Measurements from ENCODE around the gene LYG1.

The LYG1 gene

DNA sequence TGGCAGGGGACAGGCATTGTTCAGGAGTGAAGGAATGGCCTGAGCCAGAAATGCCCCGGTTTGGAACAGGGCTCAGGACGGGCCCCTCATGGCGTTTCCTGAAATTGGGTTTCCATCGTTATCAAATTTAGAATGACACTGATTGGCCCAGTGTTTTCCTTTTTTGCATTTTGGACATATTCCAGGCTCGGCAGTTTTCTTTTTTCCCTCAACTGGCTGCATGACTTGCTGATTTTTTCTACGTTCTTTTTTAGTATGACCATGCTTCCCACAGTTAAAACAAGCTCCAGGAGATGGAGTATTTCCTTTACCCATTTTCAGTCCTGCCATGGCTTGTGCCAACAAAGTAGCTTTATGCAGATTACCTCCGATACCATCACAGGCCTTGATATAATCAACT, 25.1 kb downstream of the LYG1 start:
- no peak for DNase-seq (ENCODE audit: low spot score)

DNA sequence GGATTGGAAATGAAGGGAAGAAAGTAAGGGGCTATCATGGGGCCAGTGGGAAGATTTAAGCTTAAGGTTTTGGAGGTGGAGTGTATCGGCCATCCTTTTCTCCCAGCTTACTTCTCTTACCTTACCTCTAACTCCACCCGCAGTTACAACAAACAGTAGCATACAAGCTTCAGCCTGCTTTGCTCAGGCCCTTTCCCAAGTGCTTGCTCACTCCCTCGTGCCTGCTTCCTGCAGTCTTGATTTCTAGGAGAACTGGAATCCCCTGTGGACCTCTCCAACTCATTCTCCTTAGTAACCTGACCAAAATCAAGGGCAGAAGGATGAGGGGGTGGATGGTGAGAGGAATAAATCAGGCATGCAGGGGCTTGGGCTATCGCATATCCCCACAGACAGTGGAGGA, 39.8 kb downstream of the LYG1 start:
- no peak for DNase-seq (ENCODE audit: low spot score)

DNA sequence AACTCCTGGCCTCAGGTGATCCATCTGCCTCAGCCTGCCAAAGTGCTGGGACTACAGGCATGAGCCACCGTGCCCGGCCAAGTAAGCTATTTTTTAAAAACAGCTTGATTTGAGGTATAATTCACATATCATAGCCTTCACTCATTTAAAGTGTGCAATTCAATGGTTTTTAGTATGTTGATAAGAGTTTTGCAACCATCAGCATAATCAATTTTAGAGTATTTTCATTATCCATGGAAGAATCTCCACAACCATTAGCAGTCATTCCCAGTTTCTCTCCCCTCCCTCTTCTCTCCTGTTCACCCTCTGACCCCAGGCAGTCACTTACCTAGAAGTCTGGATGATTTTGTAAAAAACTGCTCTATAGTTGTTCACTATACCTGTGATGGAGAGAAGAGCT, 40.8 kb downstream of the LYG1 start:
- no peak for DNase-seq (ENCODE audit: low spot score)

DNA sequence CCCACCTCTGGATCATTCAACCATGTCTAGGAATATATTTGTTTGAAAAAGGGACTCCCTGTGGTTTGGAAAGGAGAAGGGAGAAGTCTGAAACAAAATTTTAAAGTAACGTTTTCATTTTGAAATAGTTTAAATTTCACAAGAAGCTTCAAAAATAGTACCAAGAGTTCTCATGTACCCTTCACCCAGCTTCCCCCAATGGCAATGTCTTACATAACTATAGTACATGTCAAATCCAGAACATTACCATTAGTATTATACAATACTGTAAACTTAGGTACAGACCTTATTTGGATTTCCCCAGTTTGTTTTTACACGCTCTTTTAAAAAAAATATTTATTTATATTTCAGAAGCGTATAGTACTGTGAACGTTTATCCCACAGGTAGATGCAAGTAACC, 41.5 kb downstream of the LYG1 start:
- no peak for DNase-seq (ENCODE audit: low spot score)

DNA sequence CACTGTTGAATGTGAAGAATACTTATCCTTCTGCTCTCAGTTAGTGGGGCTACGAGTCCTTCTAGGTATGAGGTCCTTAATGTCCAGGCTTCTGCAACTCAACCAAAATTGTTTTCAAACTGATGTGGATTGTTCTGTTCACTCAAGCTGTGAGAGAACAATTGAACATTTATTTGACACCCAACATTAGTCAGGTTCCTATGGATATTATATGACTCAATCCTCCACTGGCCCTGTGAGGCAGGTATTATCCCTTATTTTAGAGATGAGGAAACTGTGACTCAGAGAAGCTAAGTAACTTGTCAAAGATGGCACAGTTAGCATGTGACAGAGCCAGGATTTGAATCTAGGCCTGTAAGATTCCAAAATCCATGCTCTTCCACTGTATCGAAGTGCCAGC, 44.3 kb downstream of the LYG1 start:
- DNase-seq (ENCODE audit: low spot score), result no peak

DNA sequence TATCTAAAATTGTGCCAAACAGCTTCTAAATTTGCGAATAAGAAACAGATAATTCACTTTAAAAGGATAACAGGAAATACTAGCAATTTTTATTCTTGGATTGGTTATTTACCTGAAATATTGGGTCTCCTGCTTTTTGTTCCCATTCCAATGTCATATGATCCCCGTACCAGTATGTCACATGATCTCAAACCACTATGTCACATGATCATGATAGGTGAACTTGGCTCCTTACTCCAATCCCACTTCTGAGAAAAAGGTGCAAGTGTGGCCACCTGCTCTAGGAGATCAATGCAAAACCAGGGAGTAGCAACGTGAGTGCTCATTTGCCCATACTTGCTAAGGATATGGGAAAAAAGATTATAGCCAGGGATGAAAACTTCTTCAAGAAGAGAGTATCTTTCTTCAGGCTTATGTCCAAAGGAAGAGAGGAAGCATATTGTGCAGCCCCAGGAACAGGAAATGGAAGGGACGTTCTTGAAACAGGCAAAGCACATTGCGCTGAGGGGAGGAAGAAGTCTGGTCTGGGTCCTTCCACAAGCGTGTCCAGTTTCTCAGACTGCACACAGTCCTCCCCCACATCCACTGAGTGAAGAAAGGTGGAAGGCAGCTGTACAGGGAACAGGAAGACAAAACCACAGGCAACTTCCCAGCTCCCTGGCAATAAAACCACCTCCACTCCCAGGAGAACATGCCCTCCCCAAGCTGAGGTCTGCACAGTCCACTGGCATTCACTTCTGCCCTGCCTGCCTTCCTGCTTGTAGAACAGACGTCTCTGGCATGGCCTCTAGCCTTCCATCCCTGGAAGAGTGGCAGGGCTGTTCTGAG, 45.3 kb downstream of the LYG1 start, which contains the start of gene LYG2:
TSS of gene LYG2 (minus strand) at position 176 of the 828 bp plus-strand sequence. CDS start 1,406 bp downstream, outside the sequence.
- no peak for DNase-seq (ENCODE audit: low spot score)

DNA sequence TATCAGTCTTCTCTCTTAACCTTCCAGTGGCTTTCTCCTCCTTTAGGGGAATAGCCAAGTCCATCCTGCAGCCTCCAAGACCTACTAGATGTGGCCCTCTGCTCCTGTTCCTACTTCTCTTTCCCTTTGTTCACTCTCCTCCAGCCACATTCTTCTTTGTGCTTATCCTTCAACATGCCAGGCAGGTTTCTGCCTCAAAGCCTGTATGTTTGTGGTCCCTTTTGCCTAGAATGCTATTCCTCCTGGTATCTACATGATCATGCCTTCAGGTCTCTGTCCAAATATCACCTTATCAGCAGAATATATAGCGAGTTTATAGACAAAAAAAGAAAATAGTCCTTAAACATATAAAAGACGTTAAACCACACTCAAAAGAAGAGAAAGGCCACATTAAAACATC, 51.0 kb downstream of the LYG1 start:
- DNase-seq (ENCODE audit: low spot score), result no peak

DNA sequence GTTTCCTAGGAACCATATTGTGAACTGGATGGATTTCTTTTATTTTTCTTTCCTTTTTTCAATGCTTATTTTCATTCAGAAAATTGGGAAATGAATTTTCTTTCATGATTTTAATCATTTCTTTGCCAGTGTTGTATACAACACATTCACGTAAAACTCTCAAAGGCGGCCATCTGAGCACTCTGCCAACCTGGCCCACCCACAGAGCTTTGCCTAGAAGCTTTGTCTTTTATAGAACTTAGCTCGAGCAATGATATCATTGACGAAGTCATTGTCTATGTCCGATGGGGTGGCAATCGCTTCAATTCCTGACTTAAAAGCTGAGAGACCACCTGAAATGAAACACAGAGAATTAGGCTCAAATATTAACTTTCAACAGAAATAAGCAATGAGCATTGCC, 58.8 kb downstream of the LYG1 start:
- DNase-seq (ENCODE audit: low spot score), result no peak

DNA sequence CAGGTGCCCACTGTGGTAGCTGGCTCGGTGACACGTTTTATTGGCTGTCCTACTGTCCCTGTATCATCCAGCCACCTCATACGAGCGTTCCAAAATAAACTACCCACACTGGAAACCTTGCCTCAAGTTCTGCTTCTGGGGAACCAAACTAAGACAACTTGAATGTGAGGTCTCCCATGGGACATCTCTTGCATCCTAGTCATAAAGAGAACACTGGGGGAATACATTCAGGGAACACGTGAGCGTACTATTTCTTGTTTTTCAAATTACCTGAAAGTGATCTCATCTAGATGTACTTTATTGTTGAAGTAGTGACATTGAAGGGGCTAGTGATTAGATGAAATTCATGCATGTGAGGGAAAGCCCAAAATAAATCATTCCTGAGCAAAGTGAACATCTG, 60.6 kb downstream of the LYG1 start:
- no peak for DNase-seq (ENCODE audit: low spot score)

DNA sequence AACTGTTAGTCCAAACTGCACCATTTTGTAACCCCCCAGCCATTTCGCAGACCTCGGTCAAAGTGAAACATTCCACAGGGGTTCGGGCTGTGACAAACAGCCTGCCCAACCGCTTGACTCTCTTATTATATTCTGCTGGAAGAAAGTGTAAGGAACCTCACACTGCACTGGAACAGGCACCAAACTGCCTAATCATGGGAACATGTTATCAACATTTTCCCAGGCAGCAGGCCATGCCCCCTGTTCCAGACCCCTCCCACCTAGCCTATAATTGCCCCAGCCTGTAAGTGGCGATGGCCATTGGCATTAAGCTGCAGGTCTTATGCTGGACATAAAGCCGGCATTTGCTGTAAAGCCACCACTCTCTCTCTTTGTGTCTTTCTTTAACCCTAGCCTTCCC, 62.4 kb downstream of the LYG1 start:
- no peak for DNase-seq (ENCODE audit: low spot score)

Measured in COLO829 (cell line).